GM19328 (cell line): Measurements from ENCODE around the gene C2orf15.
"Not testable (repeated sequence)": the region's sequence is repeated elsewhere in the genome, so short reads cannot be mapped to it uniquely, and the experiment has no call there.

Experiments used
- ATAC-seq: cut with Tn5 transposase; IDR thresholded peaks from one replicate; pipeline ENCODE4 v1.9.1; 2021; ENCODE audit warnings: mild to moderate bottlenecking, moderate library complexity; ENCODE audit not compliant: unreplicated experiment

Gene C2orf15

GRCh38 chr2:99141110-99142108 is at the start of gene C2orf15:
C2orf15 (plus strand) TSS chr2:99141707; CDS start chr2:99150559, 8,852 bp downstream.
- ATAC-seq = peak; percentile 89

- no peak for ATAC-seq
Measured at GRCh38 chr2:99096728-99097127, 44.8 kb upstream of the C2orf15 start.

GRCh38 chr2:99101697-99102096 is 39.8 kb upstream of the C2orf15 start:
- no peak for ATAC-seq

- no peak for ATAC-seq
Measured at GRCh38 chr2:99104006-99104405, 37.5 kb upstream of the C2orf15 start.

- ATAC-seq = no peak
Measured at GRCh38 chr2:99106913-99107312, 34.6 kb upstream of the C2orf15 start.

- no peak for ATAC-seq
Measured at GRCh38 chr2:99111236-99111635, 30.3 kb upstream of the C2orf15 start.

- no peak for ATAC-seq
Measured at GRCh38 chr2:99111945-99112344, 29.6 kb upstream of the C2orf15 start.

- ATAC-seq = no peak
Measured at GRCh38 chr2:99112617-99113016, 28.9 kb upstream of the C2orf15 start.

- ATAC-seq = no peak
Measured at GRCh38 chr2:99127981-99128380, 13.5 kb upstream of the C2orf15 start.

- not testable (repeated sequence) for ATAC-seq
Measured at GRCh38 chr2:99135044-99135556, 6.4 kb upstream of the C2orf15 start.

GRCh38 chr2:99139003-99139402 is 2.5 kb upstream of the C2orf15 start:
- no peak for ATAC-seq

- ATAC-seq = no peak
Measured at GRCh38 chr2:99140056-99140859, 1.2 kb upstream of the C2orf15 start.

- no peak for ATAC-seq
Measured at GRCh38 chr2:99140860-99141109, 722 bp upstream of the C2orf15 start.

- no peak for ATAC-seq
Measured at GRCh38 chr2:99150706-99151105, 9.2 kb downstream of the C2orf15 start.

GRCh38 chr2:99152199-99152895 is 10.8 kb downstream of the C2orf15 start:
- no peak for ATAC-seq

GRCh38 chr2:99153921-99154604 is 12.6 kb downstream of the C2orf15 start:
- no peak for ATAC-seq

GRCh38 chr2:99154643-99155536 is 13.4 kb downstream of the C2orf15 start, which contains the start of the genes LIPT1 and TSGA10:
LIPT1 (plus strand) TSS chr2:99154967; CDS start chr2:99161958, 6,991 bp downstream.
TSGA10 (minus strand) TSS chr2:99154942; CDS start chr2:99109439, 45,503 bp downstream.
- peak; percentile 98 for ATAC-seq

- ATAC-seq = no peak
Measured at GRCh38 chr2:99156891-99157290, 15.4 kb downstream of the C2orf15 start.

GRCh38 chr2:99158599-99158998 is 17.1 kb downstream of the C2orf15 start:
- no peak for ATAC-seq
